ENCODE measurements around the gene C11orf21. TPM values are rescaled to one million over a fixed set of nuclear protein-coding genes. Genes with fewer than 3 reads are reported as not detected.

The C11orf21 gene
- polyA plus RNA-seq, 1 of the 3 experiments (the other 2 are of a cell fraction): 0.03 TPM

DNA sequence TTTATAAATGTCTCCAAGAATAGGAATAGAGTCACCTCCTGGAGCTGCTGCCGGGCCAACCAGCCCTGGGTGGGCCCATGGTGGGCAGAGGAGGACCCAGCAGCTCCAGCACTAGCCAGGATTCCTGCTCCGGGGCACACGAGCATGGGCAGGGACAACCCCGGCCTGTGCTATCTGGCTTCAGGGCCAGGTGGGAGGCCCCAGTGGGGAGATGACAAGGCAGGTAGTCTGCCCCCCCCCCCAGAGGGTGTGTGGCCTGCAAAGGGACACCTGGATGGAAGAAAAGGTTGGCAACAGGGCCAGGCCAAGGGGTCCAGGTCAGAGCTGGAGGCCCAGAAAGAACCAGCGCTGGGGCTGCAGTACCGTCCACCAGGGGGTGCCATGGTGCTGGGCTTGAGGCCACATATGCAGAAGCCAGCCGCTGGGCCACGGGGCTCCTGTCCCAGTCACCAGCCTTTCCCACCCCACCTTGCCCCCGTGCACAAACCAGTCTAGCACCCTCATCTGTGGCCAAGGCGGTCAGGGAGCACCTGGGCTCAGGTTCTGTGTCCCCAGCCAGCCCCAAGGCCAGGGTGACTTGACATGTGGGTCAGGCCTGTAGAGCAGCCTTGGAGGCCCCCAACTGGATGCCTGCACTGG, 3.5 kb upstream of the C11orf21 start:
- 0% methylated on average over 2 of the region's 10 CpGs for WGBS (ENCODE audit: low lambda C conversion rate)
- DNase-seq: peak; percentile 85
- no peaks in the 10 kb centered on the region for H4K20me1 ChIP-seq (ENCODE audit: insufficient read depth)
- peak overlapping the region; percentile 82 to 87; a peak in 3 of 4 replicates for H3K27ac ChIP-seq (ENCODE audit: low read depth in 2 of 2, low read length in 1 of 2)
- no peak overlapping the region for H3K9ac ChIP-seq
- 0 out of 2 replicates have a peak overlapping the region, but pooled peaks have one; percentile 68 for H2AFZ ChIP-seq (ENCODE audit: low read depth)
- H3K4me2 ChIP-seq: peak overlapping the region; percentile 72; the same call in 1 of the 2 replicates
- 0 out of 2 replicates have a peak, but pooled peaks have one; percentile 11 for TF ChIP-seq TCF12 (IDR thresholded peaks at IDR 0.05)
- no peak for TF ChIP-seq ELF1 (IDR thresholded peaks at IDR 0.05)
- TF ChIP-seq, protein P1, sequence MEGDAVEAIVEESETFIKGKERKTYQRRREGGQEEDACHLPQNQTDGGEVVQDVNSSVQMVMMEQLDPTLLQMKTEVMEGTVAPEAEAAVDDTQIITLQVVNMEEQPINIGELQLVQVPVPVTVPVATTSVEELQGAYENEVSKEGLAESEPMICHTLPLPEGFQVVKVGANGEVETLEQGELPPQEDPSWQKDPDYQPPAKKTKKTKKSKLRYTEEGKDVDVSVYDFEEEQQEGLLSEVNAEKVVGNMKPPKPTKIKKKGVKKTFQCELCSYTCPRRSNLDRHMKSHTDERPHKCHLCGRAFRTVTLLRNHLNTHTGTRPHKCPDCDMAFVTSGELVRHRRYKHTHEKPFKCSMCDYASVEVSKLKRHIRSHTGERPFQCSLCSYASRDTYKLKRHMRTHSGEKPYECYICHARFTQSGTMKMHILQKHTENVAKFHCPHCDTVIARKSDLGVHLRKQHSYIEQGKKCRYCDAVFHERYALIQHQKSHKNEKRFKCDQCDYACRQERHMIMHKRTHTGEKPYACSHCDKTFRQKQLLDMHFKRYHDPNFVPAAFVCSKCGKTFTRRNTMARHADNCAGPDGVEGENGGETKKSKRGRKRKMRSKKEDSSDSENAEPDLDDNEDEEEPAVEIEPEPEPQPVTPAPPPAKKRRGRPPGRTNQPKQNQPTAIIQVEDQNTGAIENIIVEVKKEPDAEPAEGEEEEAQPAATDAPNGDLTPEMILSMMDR (IDR thresholded peaks at IDR 0.05): peak; percentile 85
- no peak for TF ChIP-seq RCOR1 (IDR thresholded peaks at IDR 0.05; ENCODE audit: low read length)
- TF ChIP-seq GATA2 (CRISPR knock-in tag; IDR thresholded peaks at IDR 0.05): no peak
- peak; percentile 88 for TF ChIP-seq RAD21 (IDR thresholded peaks at IDR 0.05; ENCODE audit: low read length)
- peak; percentile 11 for TF ChIP-seq CHD2 (IDR thresholded peaks at IDR 0.05; ENCODE audit: low read length, partially characterized antibody)
- TF ChIP-seq, protein P2, sequence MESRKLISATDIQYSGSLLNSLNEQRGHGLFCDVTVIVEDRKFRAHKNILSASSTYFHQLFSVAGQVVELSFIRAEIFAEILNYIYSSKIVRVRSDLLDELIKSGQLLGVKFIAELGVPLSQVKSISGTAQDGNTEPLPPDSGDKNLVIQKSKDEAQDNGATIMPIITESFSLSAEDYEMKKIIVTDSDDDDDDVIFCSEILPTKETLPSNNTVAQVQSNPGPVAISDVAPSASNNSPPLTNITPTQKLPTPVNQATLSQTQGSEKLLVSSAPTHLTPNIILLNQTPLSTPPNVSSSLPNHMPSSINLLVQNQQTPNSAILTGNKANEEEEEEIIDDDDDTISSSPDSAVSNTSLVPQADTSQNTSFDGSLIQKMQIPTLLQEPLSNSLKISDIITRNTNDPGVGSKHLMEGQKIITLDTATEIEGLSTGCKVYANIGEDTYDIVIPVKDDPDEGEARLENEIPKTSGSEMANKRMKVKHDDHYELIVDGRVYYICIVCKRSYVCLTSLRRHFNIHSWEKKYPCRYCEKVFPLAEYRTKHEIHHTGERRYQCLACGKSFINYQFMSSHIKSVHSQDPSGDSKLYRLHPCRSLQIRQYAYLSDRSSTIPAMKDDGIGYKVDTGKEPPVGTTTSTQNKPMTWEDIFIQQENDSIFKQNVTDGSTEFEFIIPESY (IDR thresholded peaks at IDR 0.05; ENCODE audit: borderline replicate concordance, low read depth): no peak
- TF ChIP-seq NRF1 (IDR thresholded peaks at IDR 0.05; ENCODE audit: low read depth, low read length): peak; percentile 28; the same call in 1 of the 2 replicates
- TF ChIP-seq SMC3 (IDR thresholded peaks at IDR 0.05; ENCODE audit: low read depth, low read length): peak; percentile 97
- peak overlapping the region in 1 of 2 experiments; percentile 27; a peak in 1 of 4 replicates for H3K4me3 ChIP-seq (ENCODE audit: low read depth in 2 of 2, low read length in 1 of 2)
- H3K79me2 ChIP-seq (ENCODE audit: insufficient read depth): no peaks in the 10 kb centered on the region
- peaks cover 12 to 48% of the 10 kb centered on the region in 2 experiments; a peak in 3 of 4 replicates for H3K4me1 ChIP-seq (ENCODE audit: control insufficient read depth in 1 of 2, insufficient read depth in 2 of 2, low read depth in 1 of 2, low read length in 1 of 2)
- no peaks in the 10 kb centered on the region for H3K9me3 ChIP-seq
- POLR2A ChIA-PET: interaction anchor here (0.9 to 1.2 kb wide), 6 partner anchors 93 to 119 kb away, joined by 3 to 4 read pairs (median 4); partner anchors contain the start of gene TSSC4
- H3K36me3 ChIP-seq (replicated peaks in 1 of 2; ENCODE audit: control insufficient read depth in 1 of 2, insufficient read depth in 2 of 2, low read length in 1 of 2): no peaks in the 10 kb centered on the region
- H3K9me2 ChIP-seq: no peaks in the 10 kb centered on the region
- no peaks in the 10 kb centered on the region for H3K27me3 ChIP-seq (ENCODE audit: insufficient read depth)
- H3F3A ChIP-seq (replicated peaks; ENCODE audit: insufficient read depth): peaks cover 4% of the 10 kb centered on the region
- CTCF ChIA-PET: interaction anchor here (0.6 to 13.9 kb wide), 42 partner anchors 8 to 846 kb away, joined by 3 to 318 read pairs (median 5); partner anchors contain the start of genes CD81, TH and TSSC4

DNA sequence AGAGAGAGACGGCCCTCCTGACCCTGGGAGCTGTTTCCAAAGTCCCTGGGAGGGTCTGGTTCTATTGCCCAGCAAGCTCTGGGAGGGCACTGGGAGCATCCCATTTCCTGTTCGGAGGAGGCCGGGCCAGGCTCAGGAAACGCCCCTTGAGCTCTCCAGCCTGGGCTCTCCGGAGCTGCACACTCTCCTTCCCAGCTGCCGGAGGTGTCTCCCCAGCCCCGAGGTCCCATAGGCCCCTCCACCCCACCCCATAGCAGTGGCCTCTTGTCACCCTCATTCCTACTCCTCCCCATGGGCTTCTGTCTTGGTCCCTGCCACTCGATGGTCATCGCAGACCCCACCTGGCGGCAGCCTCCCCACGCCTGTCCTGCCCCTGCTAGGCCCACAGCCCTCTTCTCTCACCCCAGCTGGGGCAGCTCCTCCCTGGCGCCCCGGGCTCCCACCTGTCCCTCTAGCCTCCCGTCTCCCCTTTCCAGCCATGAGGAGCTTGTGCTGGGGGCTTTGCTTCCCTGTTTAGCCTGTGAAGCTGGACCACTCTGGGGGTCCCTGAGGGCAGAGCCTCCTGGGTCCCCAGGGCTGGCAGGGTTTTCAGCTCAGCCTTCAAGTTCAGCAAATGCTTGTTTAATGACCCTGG, 2.9 kb upstream of the C11orf21 start:
- no peak overlapping the region; a peak in 1 of 4 replicates for H3K4me3 ChIP-seq (ENCODE audit: low read depth in 2 of 2, low read length in 1 of 2)
- H3K9me3 ChIP-seq: no peaks in the 10 kb centered on the region
- H3K9ac ChIP-seq: no peak overlapping the region
- no peaks in the 10 kb centered on the region for H3K79me2 ChIP-seq (ENCODE audit: insufficient read depth)
- 0 out of 2 replicates have a peak overlapping the region, but pooled peaks have one; percentile 68 for H2AFZ ChIP-seq (ENCODE audit: low read depth)
- H3K27me3 ChIP-seq (ENCODE audit: insufficient read depth): no peaks in the 10 kb centered on the region
- H4K20me1 ChIP-seq (ENCODE audit: insufficient read depth): no peaks in the 10 kb centered on the region
- CTCF ChIA-PET: interaction anchor here (0.6 to 13.9 kb wide), 42 partner anchors 8 to 846 kb away, joined by 3 to 318 read pairs (median 5); partner anchors contain the start of genes CD81, TH and TSSC4
- no peak for TF ChIP-seq FOSL2 (IDR thresholded peaks at IDR 0.05; ENCODE audit: borderline replicate concordance, low read depth)
- no peak for TF ChIP-seq YY1 (IDR thresholded peaks at IDR 0.05; ENCODE audit: low read depth)
- TF ChIP-seq MXI1 (IDR thresholded peaks at IDR 0.05; ENCODE audit: low read depth, low read length): no peak
- TF ChIP-seq, protein P3, sequence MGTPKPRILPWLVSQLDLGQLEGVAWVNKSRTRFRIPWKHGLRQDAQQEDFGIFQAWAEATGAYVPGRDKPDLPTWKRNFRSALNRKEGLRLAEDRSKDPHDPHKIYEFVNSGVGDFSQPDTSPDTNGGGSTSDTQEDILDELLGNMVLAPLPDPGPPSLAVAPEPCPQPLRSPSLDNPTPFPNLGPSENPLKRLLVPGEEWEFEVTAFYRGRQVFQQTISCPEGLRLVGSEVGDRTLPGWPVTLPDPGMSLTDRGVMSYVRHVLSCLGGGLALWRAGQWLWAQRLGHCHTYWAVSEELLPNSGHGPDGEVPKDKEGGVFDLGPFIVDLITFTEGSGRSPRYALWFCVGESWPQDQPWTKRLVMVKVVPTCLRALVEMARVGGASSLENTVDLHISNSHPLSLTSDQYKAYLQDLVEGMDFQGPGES (IDR thresholded peaks at IDR 0.05; ENCODE audit: low read depth, low read length): no peak
- TF ChIP-seq MEF2A (IDR thresholded peaks at IDR 0.05; ENCODE audit: borderline replicate concordance, low read depth): no peak
- TF ChIP-seq SIN3A (IDR thresholded peaks at IDR 0.05; ENCODE audit: borderline replicate concordance, low read depth, low read length): no peak
- TF ChIP-seq, protein P4, sequence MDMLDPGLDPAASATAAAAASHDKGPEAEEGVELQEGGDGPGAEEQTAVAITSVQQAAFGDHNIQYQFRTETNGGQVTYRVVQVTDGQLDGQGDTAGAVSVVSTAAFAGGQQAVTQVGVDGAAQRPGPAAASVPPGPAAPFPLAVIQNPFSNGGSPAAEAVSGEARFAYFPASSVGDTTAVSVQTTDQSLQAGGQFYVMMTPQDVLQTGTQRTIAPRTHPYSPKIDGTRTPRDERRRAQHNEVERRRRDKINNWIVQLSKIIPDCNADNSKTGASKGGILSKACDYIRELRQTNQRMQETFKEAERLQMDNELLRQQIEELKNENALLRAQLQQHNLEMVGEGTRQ (IDR thresholded peaks at IDR 0.05; ENCODE audit: borderline replicate concordance, low read depth, low read length): no peak
- TF ChIP-seq FOXJ3 (CRISPR knock-in tag; IDR thresholded peaks at IDR 0.05): no peak
- no peak for TF ChIP-seq SMC3 (IDR thresholded peaks at IDR 0.05; ENCODE audit: low read depth, low read length)
- no peak for TF ChIP-seq EZH2phosphoT487 (IDR thresholded peaks at IDR 0.05; ENCODE audit: borderline replicate concordance, low read depth)
- TF ChIP-seq JUND (IDR thresholded peaks at IDR 0.05): no peak
- no peaks in the 10 kb centered on the region for H3K36me3 ChIP-seq (replicated peaks in 1 of 2; ENCODE audit: control insufficient read depth in 1 of 2, insufficient read depth in 2 of 2, low read length in 1 of 2)
- H3K27ac ChIP-seq (ENCODE audit: low read depth in 2 of 2, low read length in 1 of 2): peak overlapping the region in 1 of 2 experiments; percentile 69; a peak in 1 of 4 replicates
- 72% methylated on average over 8 of the region's 14 CpGs for WGBS (ENCODE audit: low lambda C conversion rate)
- peak; percentile 38 for DNase-seq
- H3F3A ChIP-seq (replicated peaks; ENCODE audit: insufficient read depth): peaks cover 4% of the 10 kb centered on the region
- no peaks in the 10 kb centered on the region for H3K9me2 ChIP-seq
- H3K4me2 ChIP-seq: peak overlapping the region; percentile 72; the same call in 1 of the 2 replicates
- H3K4me1 ChIP-seq (ENCODE audit: control insufficient read depth in 1 of 2, insufficient read depth in 2 of 2, low read depth in 1 of 2, low read length in 1 of 2): peaks cover 12 to 48% of the 10 kb centered on the region in 2 experiments; a peak in 3 of 4 replicates
- POLR2A ChIA-PET: interaction anchor here (0.6 to 1.3 kb wide), 7 partner anchors 28 to 119 kb away, joined by 3 to 5 read pairs (median 3); partner anchors contain the start of gene TSSC4
